ENCODE measurements around the gene USP32.

Gene USP32

DNA sequence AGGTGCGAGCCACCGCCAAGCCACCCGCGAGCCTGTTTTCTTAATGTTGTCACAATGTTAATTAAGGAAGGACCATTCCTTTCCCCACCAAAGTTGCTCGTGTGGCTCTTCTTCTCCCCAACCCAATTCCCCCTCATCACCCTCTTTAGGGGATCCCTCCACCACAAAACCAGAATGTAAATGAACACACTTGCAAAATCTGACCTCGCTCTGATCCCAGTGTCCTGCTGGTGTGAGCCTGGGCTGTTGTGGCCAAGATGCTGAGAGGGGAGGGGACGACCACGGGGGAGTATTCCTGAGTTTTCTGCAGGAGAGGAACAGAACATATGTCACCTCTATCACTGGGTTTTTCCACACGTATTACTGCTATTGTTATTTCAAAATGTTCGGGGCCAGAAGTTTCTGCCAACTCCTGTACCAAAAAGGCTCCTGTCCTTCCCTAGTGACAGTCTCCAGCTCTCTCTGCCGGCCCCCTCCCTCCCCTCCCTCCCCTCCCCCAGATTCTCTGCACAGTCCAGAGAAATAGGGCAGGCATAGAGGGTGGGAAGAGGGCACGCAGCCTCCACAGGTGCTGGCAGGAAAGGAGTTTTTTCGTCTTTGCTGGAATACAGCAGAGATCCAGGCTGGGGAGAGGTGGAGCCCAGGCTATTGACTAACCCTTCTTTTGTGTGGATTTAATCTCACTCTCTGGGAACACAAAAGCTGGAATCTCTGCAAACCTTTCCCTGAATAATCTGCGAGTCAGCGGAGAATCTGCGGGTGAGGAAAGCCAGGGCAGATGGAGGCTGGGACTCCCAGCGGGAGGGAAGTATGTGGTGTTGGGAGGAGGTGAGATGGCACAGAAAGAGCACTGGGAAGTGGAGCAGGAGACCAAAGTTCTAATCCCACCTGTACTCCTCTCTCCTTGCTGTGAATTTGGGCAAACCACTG lies 246.7 kb downstream of the USP32 start:
- no peak for ATAC-seq
- TF ChIP-seq ARNTL (CRISPR knock-in tag; IDR thresholded peaks at IDR 0.05; ENCODE audit: borderline replicate concordance, low read depth): no peak
- TF ChIP-seq, protein P1, sequence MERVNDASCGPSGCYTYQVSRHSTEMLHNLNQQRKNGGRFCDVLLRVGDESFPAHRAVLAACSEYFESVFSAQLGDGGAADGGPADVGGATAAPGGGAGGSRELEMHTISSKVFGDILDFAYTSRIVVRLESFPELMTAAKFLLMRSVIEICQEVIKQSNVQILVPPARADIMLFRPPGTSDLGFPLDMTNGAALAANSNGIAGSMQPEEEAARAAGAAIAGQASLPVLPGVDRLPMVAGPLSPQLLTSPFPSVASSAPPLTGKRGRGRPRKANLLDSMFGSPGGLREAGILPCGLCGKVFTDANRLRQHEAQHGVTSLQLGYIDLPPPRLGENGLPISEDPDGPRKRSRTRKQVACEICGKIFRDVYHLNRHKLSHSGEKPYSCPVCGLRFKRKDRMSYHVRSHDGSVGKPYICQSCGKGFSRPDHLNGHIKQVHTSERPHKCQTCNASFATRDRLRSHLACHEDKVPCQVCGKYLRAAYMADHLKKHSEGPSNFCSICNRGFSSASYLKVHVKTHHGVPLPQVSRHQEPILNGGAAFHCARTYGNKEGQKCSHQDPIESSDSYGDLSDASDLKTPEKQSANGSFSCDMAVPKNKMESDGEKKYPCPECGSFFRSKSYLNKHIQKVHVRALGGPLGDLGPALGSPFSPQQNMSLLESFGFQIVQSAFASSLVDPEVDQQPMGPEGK (CRISPR knock-in tag; IDR thresholded peaks at IDR 0.05; ENCODE audit: borderline replicate concordance): no peak

GRCh38 chr17:60142872-60143499 lies 248.9 kb downstream of the USP32 start:
- TF ChIP-seq TCF4 (CRISPR knock-in tag; IDR thresholded peaks at IDR 0.05; ENCODE audit: borderline replicate concordance) (no peak), BACH2 (CRISPR knock-in tag; IDR thresholded peaks at IDR 0.05; ENCODE audit: borderline replicate concordance) (no peak), RARB (CRISPR knock-in tag; IDR thresholded peaks at IDR 0.05) (no peak), ZFP30 (CRISPR knock-in tag; IDR thresholded peaks at IDR 0.05) (no peak), PPARA (CRISPR knock-in tag; IDR thresholded peaks at IDR 0.05; ENCODE audit: borderline replicate concordance) (no peak), ISL1 (CRISPR knock-in tag; IDR thresholded peaks at IDR 0.05) (no peak)
- ATAC-seq: peak; percentile 93

DNA sequence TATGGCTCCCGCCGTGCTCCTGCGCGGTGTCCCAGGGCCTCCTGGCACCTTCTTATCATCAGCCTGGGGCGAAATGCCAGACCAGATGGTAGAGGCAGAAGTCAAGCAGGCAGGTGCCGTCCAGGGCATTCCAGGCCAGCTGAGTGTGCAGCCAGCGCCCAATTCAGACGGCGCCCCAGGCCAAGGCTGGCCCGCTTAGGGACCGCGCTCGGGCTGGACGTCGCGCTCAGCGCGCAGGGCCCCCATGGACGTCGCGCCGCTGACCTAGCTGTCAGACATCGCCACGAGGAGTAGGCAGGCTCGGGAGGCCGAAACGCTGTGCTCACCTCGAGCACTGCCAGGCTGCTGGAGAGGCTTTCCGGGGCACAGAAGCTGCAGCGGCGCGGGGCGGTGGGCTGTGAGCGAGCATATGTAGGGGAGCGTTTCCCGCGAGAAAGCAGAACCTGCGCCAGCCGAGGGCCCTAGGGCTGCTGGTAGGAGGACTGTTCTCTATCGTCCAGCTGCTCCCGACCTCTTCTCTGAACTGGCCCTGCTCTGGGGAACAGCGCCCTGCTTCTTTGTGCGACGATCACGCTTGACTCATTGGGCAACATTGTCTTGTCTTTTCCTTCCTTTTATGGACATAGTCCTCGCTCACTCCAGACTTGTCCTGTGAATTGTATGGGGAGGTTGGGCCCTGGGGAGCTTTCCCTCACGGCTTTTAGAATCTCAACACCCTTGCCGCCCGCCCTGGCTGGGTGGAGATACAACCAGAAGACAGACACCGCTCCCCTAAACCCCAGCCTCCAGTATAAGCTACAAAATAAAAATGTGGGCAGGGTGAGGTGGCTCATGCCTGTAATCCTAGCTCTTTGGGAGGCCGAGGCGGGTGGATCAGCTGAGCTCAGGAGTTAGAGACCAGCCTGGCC lies 250.6 kb downstream of the USP32 start:
- ATAC-seq: no peak
- TF ChIP-seq OSR1 (CRISPR knock-in tag; IDR thresholded peaks at IDR 0.05) (no peak), POU6F1 (CRISPR knock-in tag; IDR thresholded peaks at IDR 0.05; ENCODE audit: borderline replicate concordance, low read depth) (no peak), ZNF8 (CRISPR knock-in tag; IDR thresholded peaks at IDR 0.05) (no peak), ARNTL (CRISPR knock-in tag; IDR thresholded peaks at IDR 0.05; ENCODE audit: borderline replicate concordance, low read depth) (no peak), PPARA (CRISPR knock-in tag; IDR thresholded peaks at IDR 0.05; ENCODE audit: borderline replicate concordance) (no peak), ZFP3 (CRISPR knock-in tag; IDR thresholded peaks at IDR 0.05) (no peak), ZFP30 (CRISPR knock-in tag; IDR thresholded peaks at IDR 0.05) (no peak), ISL1 (CRISPR knock-in tag; IDR thresholded peaks at IDR 0.05) (no peak), RARB (CRISPR knock-in tag; IDR thresholded peaks at IDR 0.05) (no peak), ZC3H10 (CRISPR knock-in tag; IDR thresholded peaks at IDR 0.05) (no peak), SNAI2 (CRISPR knock-in tag; IDR thresholded peaks at IDR 0.05) (no peak), CSRNP3 (CRISPR knock-in tag; IDR thresholded peaks at IDR 0.05) (no peak), TOX (CRISPR knock-in tag; IDR thresholded peaks at IDR 0.05; ENCODE audit: borderline replicate concordance) (no peak), ESRRG (CRISPR knock-in tag; IDR thresholded peaks at IDR 0.05) (no peak)
- TF ChIP-seq, protein P2, sequence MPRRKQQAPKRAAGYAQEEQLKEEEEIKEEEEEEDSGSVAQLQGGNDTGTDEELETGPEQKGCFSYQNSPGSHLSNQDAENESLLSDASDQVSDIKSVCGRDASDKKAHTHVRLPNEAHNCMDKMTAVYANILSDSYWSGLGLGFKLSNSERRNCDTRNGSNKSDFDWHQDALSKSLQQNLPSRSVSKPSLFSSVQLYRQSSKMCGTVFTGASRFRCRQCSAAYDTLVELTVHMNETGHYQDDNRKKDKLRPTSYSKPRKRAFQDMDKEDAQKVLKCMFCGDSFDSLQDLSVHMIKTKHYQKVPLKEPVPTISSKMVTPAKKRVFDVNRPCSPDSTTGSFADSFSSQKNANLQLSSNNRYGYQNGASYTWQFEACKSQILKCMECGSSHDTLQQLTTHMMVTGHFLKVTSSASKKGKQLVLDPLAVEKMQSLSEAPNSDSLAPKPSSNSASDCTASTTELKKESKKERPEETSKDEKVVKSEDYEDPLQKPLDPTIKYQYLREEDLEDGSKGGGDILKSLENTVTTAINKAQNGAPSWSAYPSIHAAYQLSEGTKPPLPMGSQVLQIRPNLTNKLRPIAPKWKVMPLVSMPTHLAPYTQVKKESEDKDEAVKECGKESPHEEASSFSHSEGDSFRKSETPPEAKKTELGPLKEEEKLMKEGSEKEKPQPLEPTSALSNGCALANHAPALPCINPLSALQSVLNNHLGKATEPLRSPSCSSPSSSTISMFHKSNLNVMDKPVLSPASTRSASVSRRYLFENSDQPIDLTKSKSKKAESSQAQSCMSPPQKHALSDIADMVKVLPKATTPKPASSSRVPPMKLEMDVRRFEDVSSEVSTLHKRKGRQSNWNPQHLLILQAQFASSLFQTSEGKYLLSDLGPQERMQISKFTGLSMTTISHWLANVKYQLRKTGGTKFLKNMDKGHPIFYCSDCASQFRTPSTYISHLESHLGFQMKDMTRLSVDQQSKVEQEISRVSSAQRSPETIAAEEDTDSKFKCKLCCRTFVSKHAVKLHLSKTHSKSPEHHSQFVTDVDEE (CRISPR knock-in tag; IDR thresholded peaks at IDR 0.05): no peak
- TF ChIP-seq, protein P1 (CRISPR knock-in tag; IDR thresholded peaks at IDR 0.05; ENCODE audit: borderline replicate concordance): no peak
